B cell (primary cell): ENCODE measurements around the gene PRR20B. TPM values are rescaled to one million over a fixed set of nuclear protein-coding genes. Genes with fewer than 3 reads are reported as not detected.
"Not testable (repeated sequence)": the region's sequence is repeated elsewhere in the genome, so short reads cannot be mapped to it uniquely, and the experiment has no call there.

Source experiments
- ATAC-seq: fragments of 200-7000 bp; cut with Tn5 transposase; one replicate; pipeline ENCODE4 v1.10.0; 2021; ENCODE audit warnings: low read depth, mild to moderate bottlenecking, moderate number of reproducible peaks, moderate library complexity
- CTCF ChIA-PET: fragments of 350-600 bp; sonication (Branson Sonifier 250); formaldehyde crosslinking; loops from one replicate; lab custom pipeline; 2021; ENCODE audit warnings: antibody characterized with exemption, inconsistent platforms; lab: Charles Lee
- POLR2A ChIA-PET: fragments of 350-600 bp; sonication (Branson Sonifier 250); formaldehyde crosslinking; loops from one replicate; lab custom pipeline; 2021; ENCODE audit warnings: antibody characterized with exemption; lab: Charles Lee
- DNase-seq: peaks from one replicate; pipeline ENCODE4 v3.0.0; 2013
- H2AFZ ChIP-seq: 2 replicates; pipeline ENCODE4 v1.6.1; 2012; ENCODE audit warnings: mild to moderate bottlenecking, low read depth, low read length; ENCODE audit not compliant: insufficient read depth, poor library complexity, severe bottlenecking
- H3K27ac ChIP-seq, 2 donors: 1 replicate in 1 of 2; 2 replicates in 1 of 2; pipeline ENCODE4 v1.5.1; 2012 to 2013; ENCODE audit warnings: low read length in 2 of 2, mild to moderate bottlenecking in 2 of 2, moderate library complexity in 1 of 2
- H3K27me3 ChIP-seq, 4 experiments: fragments of 200-600 bp in 1 of 4; sonication (generic) in 1 of 4; replicated peaks in 1 of 4; 1 replicate in 2 of 4; 2 replicates in 2 of 4; pipeline versions ENCODE4 v1.6.1 to v1.7.0; 2013 to 2016; ENCODE audit warnings: low read length in 3 of 4, mild to moderate bottlenecking in 2 of 4, mixed read lengths in 1 of 4, moderate library complexity in 1 of 4; ENCODE audit not compliant: insufficient read depth in 4 of 4, control insufficient read depth in 3 of 4; ENCODE audit errors: control extremely low read depth in 1 of 4
- H3K36me3 ChIP-seq, 2 experiments: replicated peaks in 1 of 2; 1 replicate in 1 of 2; 2 replicates in 1 of 2; pipeline versions ENCODE4 v1.6.1 to v1.7.1; 2013; ENCODE audit warnings: low read length in 1 of 2; ENCODE audit not compliant: insufficient read depth in 2 of 2, control insufficient read depth in 1 of 2; ENCODE audit errors: control extremely low read depth in 1 of 2, extremely low read depth in 1 of 2
- H3K4me1 ChIP-seq, 2 donors: fragments of 200-600 bp in 1 of 2; sonication (generic) in 1 of 2; 1 replicate in 1 of 2; 2 replicates in 1 of 2; pipeline versions ENCODE4 v1.5.1 to v1.6.1; 2013 to 2017; ENCODE audit warnings: low read length in 2 of 2; ENCODE audit not compliant: control insufficient read depth in 2 of 2, insufficient read depth in 2 of 2
- H3K4me2 ChIP-seq: replicated peaks from 2 replicates; pipeline ENCODE3; 2012; ENCODE audit warnings: mild to moderate bottlenecking, low read depth, low read length; ENCODE audit not compliant: poor library complexity, severe bottlenecking
- H3K4me3 ChIP-seq, 5 experiments: fragments of 200-600 bp in 1 of 5; sonication (generic) in 1 of 5; 1 replicate in 3 of 5; 2 replicates in 2 of 5; pipeline versions ENCODE4 v1.5.1 to v1.7.0; 2011 to 2016; ENCODE audit warnings: low read length in 4 of 5, mild to moderate bottlenecking in 4 of 5, low read depth in 2 of 5, control low read depth in 1 of 5, moderate library complexity in 1 of 5; ENCODE audit not compliant: insufficient read depth in 1 of 5; ENCODE audit errors: control extremely low read depth in 1 of 5, extremely low read depth in 1 of 5
- H3K79me2 ChIP-seq: fragments of 200-600 bp; sonication (generic); one replicate; pipeline ENCODE4 v1.6.0; 2016; ENCODE audit warnings: low read length; ENCODE audit not compliant: control insufficient read depth, insufficient read depth
- H3K9ac ChIP-seq: fragments of 200-600 bp; sonication (generic); 2 replicates; pipeline ENCODE4 v1.6.1; 2017; ENCODE audit warnings: mild to moderate bottlenecking, low read length, moderate library complexity
- H3K9me3 ChIP-seq, 3 donors: one replicate each; pipeline versions ENCODE4 v1.6.1 to v1.7.1; 2013; ENCODE audit warnings: low read length in 2 of 3; ENCODE audit not compliant: control insufficient read depth in 2 of 3, insufficient read depth in 1 of 3; ENCODE audit errors: control extremely low read depth in 1 of 3
- H4K20me1 ChIP-seq: 2 replicates; pipeline ENCODE4 v1.6.0; 2012; ENCODE audit warnings: mild to moderate bottlenecking, low read length; ENCODE audit not compliant: insufficient read depth, control insufficient read depth, poor library complexity, severe bottlenecking
- H3K27ac Mint-ChIP-seq: one replicate; pipeline ENCODE4 v1.8.0; 2021; ENCODE audit warnings: mixed read lengths
- H3K27me3 Mint-ChIP-seq: one replicate; pipeline ENCODE4 v1.8.0; 2021; ENCODE audit warnings: mixed read lengths
- H3K4me1 Mint-ChIP-seq: one replicate; pipeline ENCODE4 v1.8.0; 2021; ENCODE audit warnings: mixed read lengths
- H3K4me3 Mint-ChIP-seq: one replicate; pipeline ENCODE4 v1.8.0; 2021; ENCODE audit warnings: mixed read lengths
- H3K9me3 Mint-ChIP-seq: one replicate; pipeline ENCODE4 v1.8.0; 2022; ENCODE audit warnings: mixed read lengths; ENCODE audit not compliant: insufficient read depth
- CTCF ChIP-seq: fragments of 200-600 bp; IDR thresholded peaks from one replicate; pipeline ENCODE4 v1.8.0; 2022; ENCODE audit warnings: antibody characterized with exemption, mild to moderate bottlenecking
- EZH2 ChIP-seq: IDR thresholded peaks from 2 replicates; pipeline ENCODE4 v1.6.1; 2012; ENCODE audit warnings: borderline replicate concordance, low read depth, mild to moderate bottlenecking, moderate library complexity, low read length; ENCODE audit not compliant: insufficient read depth, poor library complexity, severe bottlenecking
- WGBS: methylation state at CpG from one replicate; pipeline ENCODE4 v1.1.5; 2013; ENCODE audit warnings: missing lambda C conversion rate; ENCODE audit not compliant: insufficient coverage; 5-methylcytosine and 5-hydroxymethylcytosine counted together
- intact Hi-C: fragments of 100-400 bp; cut with micrococcal nuclease; formaldehyde crosslinking; loops from one replicate; pipeline ENCODE4 v1.10.0; 2022
- polyA plus RNA-seq: library from polyadenylated mRNA; depleted of rRNA; stranded (reverse); fragments of >200 nt; gene quantifications from 2 replicates; pipeline ENCODE4 v1.2.3, GENCODE V29; 2012
- total RNA-seq, 2 donors: library from RNA; stranded (reverse); fragments of 120-200 nt in 1 of 2; gene quantifications; 1 replicate in 1 of 2; 2 replicates in 1 of 2; pipeline versions ENCODE4 v1.2.3 to v1.2.4, GENCODE V29; 2013 to 2022

Gene PRR20B
- total and polyA plus RNA-seq, 2 donors (not counting 1 experiment from before 2014, with no cell fraction given), result not detected

- H4K20me1 ChIP-seq, result no peaks in the 10 kb centered on the region
- no peaks in the 10 kb centered on the region for H3K4me1 ChIP-seq
- TF ChIP-seq CTCF (no peak), EZH2 (no peak)
- ATAC-seq, result no peak
- H3K9ac ChIP-seq, result no peak overlapping the region
- H3K4me3 ChIP-seq, result no peak overlapping the region
- Mint-ChIP-seq H3K27ac (no peak overlapping the region), H3K4me3 (no peak overlapping the region), H3K4me1 (no peaks in the 10 kb centered on the region), H3K27me3 (no peaks in the 10 kb centered on the region), H3K9me3 (peaks cover 3% of the 10 kb centered on the region)
- H3K27ac ChIP-seq, result no peak overlapping the region
- H2AFZ ChIP-seq, result no peak overlapping the region
- ChIA-PET POLR2A (no interaction called here), CTCF (no interaction called here)
- H3K36me3 ChIP-seq, result no peaks in the 10 kb centered on the region
- no peak for DNase-seq
- no peaks in the 10 kb centered on the region for H3K79me2 ChIP-seq
- intact Hi-C loops, result no loop called here
- WGBS, result no CpG with 5 or more reads among the region's 5 CpGs
- H3K27me3 ChIP-seq, result no peaks in the 10 kb centered on the region
- no peak overlapping the region for H3K4me2 ChIP-seq
- no peaks in the 10 kb centered on the region for H3K9me3 ChIP-seq
These were observed 8.3 kb upstream of the PRR20B start for GRCh38 chr13:57138988-57139387.

- intact Hi-C loops, H3K4me1 ChIP-seq, H3K27ac ChIP-seq, H3K9me3 ChIP-seq, H3K27ac Mint-ChIP-seq, H3K36me3 ChIP-seq, DNase-seq, H4K20me1 ChIP-seq, POLR2A ChIA-PET, H3K9me3 Mint-ChIP-seq, H3K27me3 Mint-ChIP-seq, H3K4me1 Mint-ChIP-seq, H3K27me3 ChIP-seq, CTCF ChIA-PET, H3K4me2 ChIP-seq, H2AFZ ChIP-seq, H3K9ac ChIP-seq, H3K4me3 ChIP-seq, ATAC-seq, H3K4me3 Mint-ChIP-seq, H3K79me2 ChIP-seq: not testable (repeated sequence)
- no CpG with 5 or more reads among the region's 18 CpGs for WGBS
These were observed 7.5 kb upstream of the PRR20B start for GRCh38 chr13:57139781-57140180.

GRCh38 chr13:57140235-57140968 lies 6.9 kb upstream of the PRR20B start, which contains the start of gene PRR20A:
Gene PRR20A (plus strand): TSS chr13:57140918. CDS start chr13:57141305, 387 bp downstream.
- not testable (repeated sequence) for H3K27ac ChIP-seq

More at GRCh38 chr13:57140235-57140968, 6.9 kb upstream of the PRR20B start, which contains the start of gene PRR20A:
- H3K9me3 Mint-ChIP-seq, DNase-seq, POLR2A ChIA-PET, H3K9me3 ChIP-seq, H4K20me1 ChIP-seq, H3K4me1 ChIP-seq, H3K4me1 Mint-ChIP-seq, ATAC-seq, H3K27me3 Mint-ChIP-seq, H2AFZ ChIP-seq, H3K27ac Mint-ChIP-seq, H3K4me3 ChIP-seq, H3K9ac ChIP-seq, CTCF ChIA-PET, H3K4me2 ChIP-seq, H3K27me3 ChIP-seq, H3K79me2 ChIP-seq, intact Hi-C loops, H3K4me3 Mint-ChIP-seq, H3K36me3 ChIP-seq: not testable (repeated sequence)
- WGBS, result 98% methylated on average over 6 of the region's 34 CpGs
